ENCODE results near the gene AGAP3.

Gene AGAP3

GRCh38 chr7:151174246-151175046 is 88.2 kb downstream of the AGAP3 start:
- Mint-ChIP-seq H3K27ac (no peak overlapping the region), H3K4me1 (peaks cover 16% of the 10 kb centered on the region), H3K36me3 (peaks cover 6% of the 10 kb centered on the region), H3K4me3 (no peak overlapping the region), H3K9me3 (no peaks in the 10 kb centered on the region)
- no peak for DNase-seq (ENCODE audit: low spot score in 2 of 2)
- ATAC-seq, result no peak

GRCh38 chr7:151175047-151175792 is 88.9 kb downstream of the AGAP3 start:
- H3K4me3 Mint-ChIP-seq, result no peak overlapping the region
- peaks cover 16% of the 10 kb centered on the region for H3K4me1 Mint-ChIP-seq
- peaks cover 6% of the 10 kb centered on the region for H3K36me3 Mint-ChIP-seq
- no peak overlapping the region for H3K27ac Mint-ChIP-seq
- ATAC-seq, result no peak
- H3K9me3 Mint-ChIP-seq, result no peaks in the 10 kb centered on the region
- DNase-seq (ENCODE audit: low spot score in 2 of 2), result no peak

GRCh38 chr7:151175793-151176311 is 89.6 kb downstream of the AGAP3 start:
- ATAC-seq (no peak), DNase-seq (ENCODE audit: low spot score in 2 of 2) (no peak)
- Mint-ChIP-seq H3K36me3 (peaks cover 6% of the 10 kb centered on the region), H3K4me1 (peaks cover 16% of the 10 kb centered on the region), H3K4me3 (no peak overlapping the region), H3K27ac (no peak overlapping the region), H3K9me3 (no peaks in the 10 kb centered on the region)

- Mint-ChIP-seq H3K27ac (no peak overlapping the region), H3K4me1 (peaks cover 16% of the 10 kb centered on the region), H3K4me3 (no peak overlapping the region), H3K36me3 (peaks cover 6% of the 10 kb centered on the region), H3K9me3 (no peaks in the 10 kb centered on the region)
- DNase-seq (ENCODE audit: low spot score in 2 of 2) (no peak), ATAC-seq (no peak)
These were observed 90.1 kb downstream of the AGAP3 start for GRCh38 chr7:151176401-151176800.

DNA sequence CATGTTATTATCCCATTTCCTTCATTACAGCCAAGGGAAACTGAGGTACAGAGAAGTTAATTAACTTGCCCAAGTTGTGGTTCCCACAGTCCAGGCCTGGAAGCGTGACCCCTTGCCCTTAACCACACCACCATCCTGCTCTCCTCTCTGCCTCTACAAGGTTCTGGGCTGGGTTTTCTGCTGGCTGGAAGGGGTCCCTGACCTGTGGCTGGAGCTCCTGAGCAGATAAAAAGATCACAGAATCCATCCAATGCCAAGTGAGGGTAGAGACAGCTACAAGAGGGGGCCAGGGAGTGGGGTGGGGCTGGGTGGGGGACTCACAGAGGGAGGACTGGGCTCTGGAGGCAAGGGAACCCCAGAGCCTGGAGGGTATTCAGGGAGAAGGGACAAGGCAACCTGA is 91.0 kb downstream of the AGAP3 start:
- ATAC-seq (no peak), DNase-seq (ENCODE audit: low spot score in 2 of 2) (no peak)
- Mint-ChIP-seq H3K4me1 (peaks cover 14% of the 10 kb centered on the region), H3K9me3 (no peaks in the 10 kb centered on the region), H3K27ac (no peak overlapping the region), H3K36me3 (peaks cover 6% of the 10 kb centered on the region), H3K4me3 (no peak overlapping the region)

- DNase-seq (ENCODE audit: low spot score in 2 of 2) (no peak), ATAC-seq (no peak)
- H3K36me3 Mint-ChIP-seq, result peaks cover 2% of the 10 kb centered on the region
- no peak overlapping the region for H3K4me3 Mint-ChIP-seq
- H3K4me1 Mint-ChIP-seq, result peaks cover 4% of the 10 kb centered on the region
- no peak overlapping the region for H3K27ac Mint-ChIP-seq
- no peaks in the 10 kb centered on the region for H3K9me3 Mint-ChIP-seq
These were observed 92.0 kb downstream of the AGAP3 start for GRCh38 chr7:151178236-151178635.

- no peak for ATAC-seq
- no peaks in the 10 kb centered on the region for H3K9me3 Mint-ChIP-seq
- DNase-seq (ENCODE audit: low spot score in 2 of 2), result no peak
These were observed 92.6 kb downstream of the AGAP3 start for GRCh38 chr7:151178831-151179230.

GRCh38 chr7:151179287-151179860 is 93.1 kb downstream of the AGAP3 start:
- no peak overlapping the region for H3K4me3 Mint-ChIP-seq
- H3K4me1 Mint-ChIP-seq, result no peaks in the 10 kb centered on the region
- no peak for ATAC-seq
- H3K36me3 Mint-ChIP-seq, result no peaks in the 10 kb centered on the region
- DNase-seq (ENCODE audit: low spot score in 2 of 2), result no peak
- no peak overlapping the region for H3K27ac Mint-ChIP-seq
- H3K9me3 Mint-ChIP-seq, result no peaks in the 10 kb centered on the region

More at GRCh38 chr7:151178831-151179230, 92.6 kb downstream of the AGAP3 start:
- H3K36me3 Mint-ChIP-seq, result no peaks in the 10 kb centered on the region
- H3K4me1 Mint-ChIP-seq, result no peaks in the 10 kb centered on the region
- H3K4me3 Mint-ChIP-seq, result no peak overlapping the region
- no peak overlapping the region for H3K27ac Mint-ChIP-seq

- Mint-ChIP-seq H3K27ac (no peak overlapping the region), H3K4me1 (no peaks in the 10 kb centered on the region), H3K36me3 (no peaks in the 10 kb centered on the region), H3K9me3 (no peaks in the 10 kb centered on the region), H3K4me3 (no peak overlapping the region)
- no peak for ATAC-seq
- no peak for DNase-seq (ENCODE audit: low spot score in 2 of 2)
These were observed 93.7 kb downstream of the AGAP3 start for GRCh38 chr7:151179946-151180345.

DNA sequence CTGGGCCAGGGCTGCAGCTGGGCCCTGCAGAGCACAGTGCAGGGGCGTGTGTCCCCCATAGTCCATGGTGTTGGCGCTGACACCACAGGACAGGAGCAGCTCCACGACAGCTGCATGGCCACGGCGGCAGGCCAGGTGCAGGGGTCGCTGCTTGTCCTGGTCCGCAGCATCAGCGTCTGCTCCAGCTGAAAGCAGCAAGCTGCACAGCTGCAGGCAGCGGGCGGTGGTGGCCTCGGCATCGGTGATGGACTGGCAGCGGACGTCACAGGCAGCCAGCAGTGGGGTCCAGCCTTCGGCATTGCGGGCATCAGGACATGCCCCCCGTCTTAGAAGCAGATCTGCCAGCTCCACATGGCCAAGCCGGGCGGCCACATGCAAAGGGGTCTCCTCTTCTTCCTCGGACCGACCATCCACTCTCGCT is 94.7 kb downstream of the AGAP3 start:
- DNase-seq (ENCODE audit: low spot score in 2 of 2) (no peak), ATAC-seq (peak; percentile 17)
- H3K4me1 Mint-ChIP-seq, result no peaks in the 10 kb centered on the region
- H3K36me3 Mint-ChIP-seq, result no peaks in the 10 kb centered on the region
- H3K9me3 Mint-ChIP-seq, result no peaks in the 10 kb centered on the region
- H3K4me3 Mint-ChIP-seq, result no peak overlapping the region
- H3K27ac Mint-ChIP-seq, result no peak overlapping the region

DNA sequence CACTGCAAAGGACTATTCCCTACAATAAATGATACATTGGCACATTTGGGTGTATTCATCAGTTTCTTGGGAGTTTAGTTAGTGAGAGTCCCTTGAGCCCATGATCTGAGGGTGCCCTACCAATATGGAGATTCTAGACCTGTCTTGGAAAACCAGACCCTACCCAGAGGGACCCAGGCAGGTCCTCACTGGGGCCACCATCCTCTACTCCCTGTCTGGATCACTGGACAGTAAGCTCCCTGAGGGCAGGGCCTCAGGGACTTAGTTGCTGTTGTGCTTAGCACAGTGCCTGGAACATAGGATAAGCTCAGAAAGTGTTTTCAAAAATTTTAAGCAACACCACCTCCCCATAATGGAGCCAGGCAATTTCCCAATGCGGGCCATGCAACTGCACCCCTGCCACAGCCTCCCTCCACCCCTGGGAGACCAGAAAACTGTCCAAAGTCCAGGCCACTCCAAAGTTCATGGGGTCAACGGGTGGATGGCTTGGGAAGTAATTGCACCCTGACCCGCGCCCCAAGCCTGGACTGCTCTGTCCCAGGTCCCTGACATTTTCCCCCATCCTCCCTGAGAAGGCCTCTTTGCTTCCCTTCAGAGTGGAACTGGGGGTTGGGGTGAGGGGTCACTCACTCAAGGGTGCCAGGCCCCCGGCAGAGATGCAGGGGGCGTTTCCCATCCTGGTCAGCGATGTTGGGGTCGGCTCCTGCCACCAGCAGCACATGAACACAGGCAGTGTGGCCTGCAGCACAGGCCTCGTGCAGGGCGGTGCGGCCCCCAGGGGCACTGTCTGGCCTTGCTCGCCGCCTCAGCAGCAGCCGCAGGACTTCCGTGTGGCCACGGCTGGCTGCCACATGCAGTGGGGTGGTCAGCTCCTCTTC is 99.7 kb downstream of the AGAP3 start:
- H3K4me1 Mint-ChIP-seq, result peaks cover 10% of the 10 kb centered on the region
- no peaks in the 10 kb centered on the region for H3K36me3 Mint-ChIP-seq
- H3K4me3 Mint-ChIP-seq, result no peak overlapping the region
- DNase-seq (ENCODE audit: low spot score in 2 of 2) (no peak), ATAC-seq (no peak)
- H3K27ac Mint-ChIP-seq, result no peak overlapping the region
- no peaks in the 10 kb centered on the region for H3K9me3 Mint-ChIP-seq

DNA sequence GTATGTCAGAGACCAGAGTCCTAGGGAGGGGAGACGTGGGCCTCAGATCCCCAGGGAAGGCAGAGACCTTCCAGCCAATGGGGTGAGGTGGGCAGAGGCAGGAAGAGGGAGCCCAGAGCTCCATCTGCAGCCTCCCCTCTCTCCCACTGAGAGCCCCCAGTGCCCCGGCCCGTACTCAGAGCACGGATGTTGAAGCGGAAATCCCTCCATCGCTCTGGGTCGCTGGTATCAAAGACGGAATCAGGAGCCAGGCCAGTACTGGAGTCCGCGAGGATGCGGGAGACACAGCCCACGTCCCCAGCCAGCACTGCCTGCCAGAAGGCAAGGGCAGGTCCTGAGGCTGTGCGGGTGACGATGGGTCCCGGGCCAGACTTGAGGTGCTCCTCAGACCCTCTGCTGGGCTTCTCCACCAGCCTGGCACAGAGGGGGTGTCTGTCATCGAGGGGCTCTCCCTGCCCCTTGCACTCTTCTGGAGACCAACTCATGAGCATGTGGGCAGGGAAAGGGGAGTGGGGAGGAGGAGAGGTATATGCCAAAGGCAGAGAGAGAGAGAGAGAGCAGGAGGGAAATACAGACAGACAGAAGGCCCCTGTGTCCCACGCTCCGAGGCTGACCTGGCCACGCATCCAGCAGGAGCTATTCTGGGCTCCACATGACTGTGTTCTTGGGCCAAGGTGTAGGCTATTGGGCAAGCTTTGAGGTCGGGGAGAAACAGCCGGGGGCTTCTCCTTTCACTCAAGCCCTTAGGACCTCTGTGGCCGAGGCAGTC is 100.5 kb downstream of the AGAP3 start, which contains the start of gene ASB10:
Gene ASB10, minus strand, starts transcription at position 611 of the 769 bp plus-strand sequence. Its CDS starts 120 bp downstream, at position 491.
- no peaks in the 10 kb centered on the region for H3K9me3 Mint-ChIP-seq
- peaks cover 11% of the 10 kb centered on the region for H3K4me1 Mint-ChIP-seq
- ATAC-seq (no peak), DNase-seq (ENCODE audit: low spot score in 2 of 2) (no peak)
- no peaks in the 10 kb centered on the region for H3K36me3 Mint-ChIP-seq
- H3K4me3 Mint-ChIP-seq, result no peak within 1 kb of the TSS
- H3K27ac Mint-ChIP-seq, result peak within 1 kb of the TSS; percentile 36

GRCh38 chr7:151187409-151188251 is 101.4 kb downstream of the AGAP3 start:
- no peak for DNase-seq (ENCODE audit: low spot score in 2 of 2)
- Mint-ChIP-seq H3K27ac (peak overlapping the region; percentile 36), H3K36me3 (no peaks in the 10 kb centered on the region), H3K4me3 (no peak overlapping the region), H3K4me1 (peaks cover 11% of the 10 kb centered on the region), H3K9me3 (no peaks in the 10 kb centered on the region)
- ATAC-seq, result no peak
